ENCODE data around the gene NHERF1.

NHERF1 gene

DNA sequence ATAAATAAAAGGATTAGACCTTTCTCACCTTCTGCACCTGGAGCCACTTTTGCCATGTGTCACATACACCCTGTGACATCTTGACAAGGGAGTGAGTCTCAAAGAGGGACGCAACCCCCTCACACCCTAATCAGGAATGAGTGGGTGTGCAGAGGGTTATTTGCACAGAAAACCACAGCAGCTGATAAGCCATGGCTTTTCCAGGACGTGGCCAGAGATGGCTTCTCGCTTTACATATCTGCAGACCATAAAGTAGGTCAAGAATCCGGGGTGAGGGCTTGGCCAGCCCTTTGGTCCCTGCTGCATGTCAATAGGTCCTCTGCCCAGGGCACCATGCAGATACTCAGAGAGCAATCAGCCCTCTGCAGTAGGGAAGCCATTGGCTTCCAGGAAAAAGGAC is 33.3 kb upstream of the NHERF1 start:
- H3K9me2 ChIP-seq (replicated peaks; ENCODE audit: insufficient read depth, low read length): no peaks in the 10 kb centered on the region
- no peaks in the 10 kb centered on the region for H4K20me1 ChIP-seq (ENCODE audit: insufficient read depth, low read length)
- H3K9ac ChIP-seq (ENCODE audit: low read length): no peak overlapping the region
- DNase-seq: no peak
- no peaks in the 10 kb centered on the region for H3F3A ChIP-seq (ENCODE audit: insufficient read depth, low read length)
- no peaks in the 10 kb centered on the region for H3K36me3 ChIP-seq (replicated peaks; ENCODE audit: insufficient read depth, low read length)
- H3K27me3 ChIP-seq (replicated peaks; ENCODE audit: insufficient read depth, low read length): no peaks in the 10 kb centered on the region
- no peak overlapping the region for H3K4me2 ChIP-seq (ENCODE audit: low read depth, low read length)
- no peaks in the 10 kb centered on the region for H3K9me3 ChIP-seq (replicated peaks; ENCODE audit: insufficient read depth, low read length)
- no peak overlapping the region for H3K27ac ChIP-seq (ENCODE audit: low read length)
- no peaks in the 10 kb centered on the region for H3K4me1 ChIP-seq (ENCODE audit: low read length)
- TF ChIP-seq, protein P1, sequence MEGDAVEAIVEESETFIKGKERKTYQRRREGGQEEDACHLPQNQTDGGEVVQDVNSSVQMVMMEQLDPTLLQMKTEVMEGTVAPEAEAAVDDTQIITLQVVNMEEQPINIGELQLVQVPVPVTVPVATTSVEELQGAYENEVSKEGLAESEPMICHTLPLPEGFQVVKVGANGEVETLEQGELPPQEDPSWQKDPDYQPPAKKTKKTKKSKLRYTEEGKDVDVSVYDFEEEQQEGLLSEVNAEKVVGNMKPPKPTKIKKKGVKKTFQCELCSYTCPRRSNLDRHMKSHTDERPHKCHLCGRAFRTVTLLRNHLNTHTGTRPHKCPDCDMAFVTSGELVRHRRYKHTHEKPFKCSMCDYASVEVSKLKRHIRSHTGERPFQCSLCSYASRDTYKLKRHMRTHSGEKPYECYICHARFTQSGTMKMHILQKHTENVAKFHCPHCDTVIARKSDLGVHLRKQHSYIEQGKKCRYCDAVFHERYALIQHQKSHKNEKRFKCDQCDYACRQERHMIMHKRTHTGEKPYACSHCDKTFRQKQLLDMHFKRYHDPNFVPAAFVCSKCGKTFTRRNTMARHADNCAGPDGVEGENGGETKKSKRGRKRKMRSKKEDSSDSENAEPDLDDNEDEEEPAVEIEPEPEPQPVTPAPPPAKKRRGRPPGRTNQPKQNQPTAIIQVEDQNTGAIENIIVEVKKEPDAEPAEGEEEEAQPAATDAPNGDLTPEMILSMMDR (IDR thresholded peaks at IDR 0.05; ENCODE audit: low read length): no peak
- no peak for TF ChIP-seq EZH2 (optimal IDR thresholded peaks at IDR 0.05; ENCODE audit: low read depth, low read length)
- no peak for TF ChIP-seq EZH2phosphoT487 (IDR thresholded peaks at IDR 0.05; ENCODE audit: low read length)
- H2AFZ ChIP-seq (ENCODE audit: low read length): no peak overlapping the region
- H3K4me3 ChIP-seq (ENCODE audit: low read length): no peak overlapping the region
- H3K79me2 ChIP-seq (ENCODE audit: low read length): no peaks in the 10 kb centered on the region

DNA sequence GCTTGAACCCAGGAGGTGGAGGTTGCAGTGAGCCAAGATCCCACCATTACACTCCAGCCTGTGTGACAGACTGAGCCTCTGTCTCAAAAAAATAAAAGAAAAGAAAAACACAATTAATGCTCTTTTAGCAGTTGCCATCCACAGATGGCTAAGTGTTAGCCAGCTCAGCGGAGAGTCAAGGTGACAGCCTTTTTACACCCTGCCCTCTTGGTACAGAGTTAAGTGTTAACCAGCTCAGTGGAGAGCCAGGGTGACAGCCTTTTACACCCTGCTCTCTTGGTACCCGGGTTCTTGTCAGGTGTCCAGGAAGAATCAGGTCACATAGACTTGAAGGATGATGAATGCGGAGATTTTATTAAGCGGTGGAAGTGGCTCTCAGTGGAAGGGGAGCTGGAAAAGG is 27.9 kb upstream of the NHERF1 start:
- TF ChIP-seq EZH2 (optimal IDR thresholded peaks at IDR 0.05; ENCODE audit: low read depth, low read length): no peak
- no peak for TF ChIP-seq EZH2phosphoT487 (IDR thresholded peaks at IDR 0.05; ENCODE audit: low read length)
- TF ChIP-seq, protein P1 (IDR thresholded peaks at IDR 0.05; ENCODE audit: low read length): no peak
- H3K4me3 ChIP-seq (ENCODE audit: low read length): no peak overlapping the region

DNA sequence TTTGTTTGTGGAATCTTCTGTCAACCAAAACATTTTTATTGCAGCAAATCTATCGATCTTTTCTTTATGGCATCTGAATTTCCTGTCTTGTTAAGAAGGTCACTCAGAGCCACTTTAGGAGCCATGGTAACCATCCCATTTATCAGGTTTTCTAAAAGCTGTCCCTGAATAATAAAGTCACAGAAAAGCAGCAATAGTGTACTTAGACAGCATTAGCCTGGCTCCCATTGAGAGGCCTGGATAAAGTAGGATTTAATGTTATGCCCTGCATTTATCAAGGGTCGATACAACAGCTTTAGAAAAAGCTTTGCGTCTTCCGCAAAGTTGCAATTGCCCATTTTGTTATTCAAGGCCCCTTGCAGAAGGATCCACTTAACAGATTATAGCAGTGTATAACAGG is 25.6 kb upstream of the NHERF1 start:
- TF ChIP-seq, protein P1 (IDR thresholded peaks at IDR 0.05; ENCODE audit: low read length): no peak
- no peak for TF ChIP-seq EZH2phosphoT487 (IDR thresholded peaks at IDR 0.05; ENCODE audit: low read length)
- DNase-seq: no peak
- no peaks in the 10 kb centered on the region for H3K79me2 ChIP-seq (ENCODE audit: low read length)
- H3K4me1 ChIP-seq (ENCODE audit: low read length): no peaks in the 10 kb centered on the region
- H3K36me3 ChIP-seq (replicated peaks; ENCODE audit: insufficient read depth, low read length): no peaks in the 10 kb centered on the region
- H3K4me3 ChIP-seq (ENCODE audit: low read length): no peak overlapping the region
- H4K20me1 ChIP-seq (ENCODE audit: insufficient read depth, low read length): no peaks in the 10 kb centered on the region
- no peak overlapping the region for H2AFZ ChIP-seq (ENCODE audit: low read length)
- H3K27ac ChIP-seq (ENCODE audit: low read length): no peak overlapping the region
- H3K27me3 ChIP-seq (replicated peaks; ENCODE audit: insufficient read depth, low read length): no peaks in the 10 kb centered on the region
- H3K4me2 ChIP-seq (ENCODE audit: low read depth, low read length): no peak overlapping the region
- H3K9ac ChIP-seq (ENCODE audit: low read length): no peak overlapping the region
- no peaks in the 10 kb centered on the region for H3F3A ChIP-seq (ENCODE audit: insufficient read depth, low read length)
- no peaks in the 10 kb centered on the region for H3K9me3 ChIP-seq (replicated peaks; ENCODE audit: insufficient read depth, low read length)
- H3K9me2 ChIP-seq (replicated peaks; ENCODE audit: insufficient read depth, low read length): no peaks in the 10 kb centered on the region

More for the DNA sequence above, 27.9 kb upstream of the NHERF1 start:
- Histone ChIP-seq H3K27me3 (replicated peaks; ENCODE audit: insufficient read depth, low read length) (no peaks in the 10 kb centered on the region), H2AFZ (ENCODE audit: low read length) (no peak overlapping the region), H3K9me3 (replicated peaks; ENCODE audit: insufficient read depth, low read length) (no peaks in the 10 kb centered on the region), H3K27ac (ENCODE audit: low read length) (no peak overlapping the region), H4K20me1 (ENCODE audit: insufficient read depth, low read length) (no peaks in the 10 kb centered on the region), H3F3A (ENCODE audit: insufficient read depth, low read length) (no peaks in the 10 kb centered on the region), H3K9me2 (replicated peaks; ENCODE audit: insufficient read depth, low read length) (no peaks in the 10 kb centered on the region), H3K4me2 (ENCODE audit: low read depth, low read length) (no peak overlapping the region), H3K4me1 (ENCODE audit: low read length) (no peaks in the 10 kb centered on the region), H3K9ac (ENCODE audit: low read length) (no peak overlapping the region), H3K79me2 (ENCODE audit: low read length) (no peaks in the 10 kb centered on the region), H3K36me3 (replicated peaks; ENCODE audit: insufficient read depth, low read length) (no peaks in the 10 kb centered on the region)
- DNase-seq: no peak
